Stimulated activated CD8-positive, alpha-beta memory T cell treated with anti-CD3 and anti-CD28 coated beads, Interleukin-15, amount 100 ng/mL, for 24 hours (primary cell): Measurements from ENCODE around the gene FLVCR2.
"Not testable (repeated sequence)": the region's sequence is repeated elsewhere in the genome, so short reads cannot be mapped to it uniquely, and the experiment has no call there.

Source experiments
- DNase-seq: peaks from one replicate; pipeline ENCODE4 v3.0.0-alpha.2; 2020; ENCODE audit warnings: low read depth

The FLVCR2 gene

GRCh38 chr14:75667099-75667765 lies 88.8 kb downstream of the FLVCR2 start:
- no peak for DNase-seq

DNA sequence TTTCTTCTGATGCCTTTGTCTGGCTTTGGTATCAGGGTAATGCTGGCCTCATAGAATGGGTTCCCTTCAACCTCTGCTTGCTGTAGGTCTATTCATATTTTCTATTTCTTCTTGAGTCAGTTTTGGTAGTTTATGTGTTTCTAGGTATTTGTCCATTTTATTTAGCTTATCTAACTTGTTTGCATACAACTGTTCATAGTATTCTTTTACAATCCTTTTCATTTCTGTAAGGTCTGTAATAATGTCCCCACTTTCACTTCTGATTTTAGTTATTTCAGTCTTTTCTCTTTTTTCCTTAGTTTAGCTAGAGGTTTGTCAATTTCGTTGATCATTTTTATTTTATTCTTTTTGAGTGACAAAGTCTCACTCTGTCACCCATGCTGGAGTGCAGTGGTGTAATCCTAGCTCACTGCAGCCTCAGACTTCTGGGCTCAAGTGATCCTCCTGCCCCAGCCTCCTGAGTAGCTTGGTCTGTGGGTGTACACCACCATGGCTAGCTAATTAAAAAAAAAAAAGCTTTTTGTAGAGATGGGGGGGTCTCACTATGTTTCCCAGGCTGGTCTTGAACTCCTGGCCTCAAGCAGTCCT lies 94.3 kb downstream of the FLVCR2 start:
- no peak for DNase-seq

DNA sequence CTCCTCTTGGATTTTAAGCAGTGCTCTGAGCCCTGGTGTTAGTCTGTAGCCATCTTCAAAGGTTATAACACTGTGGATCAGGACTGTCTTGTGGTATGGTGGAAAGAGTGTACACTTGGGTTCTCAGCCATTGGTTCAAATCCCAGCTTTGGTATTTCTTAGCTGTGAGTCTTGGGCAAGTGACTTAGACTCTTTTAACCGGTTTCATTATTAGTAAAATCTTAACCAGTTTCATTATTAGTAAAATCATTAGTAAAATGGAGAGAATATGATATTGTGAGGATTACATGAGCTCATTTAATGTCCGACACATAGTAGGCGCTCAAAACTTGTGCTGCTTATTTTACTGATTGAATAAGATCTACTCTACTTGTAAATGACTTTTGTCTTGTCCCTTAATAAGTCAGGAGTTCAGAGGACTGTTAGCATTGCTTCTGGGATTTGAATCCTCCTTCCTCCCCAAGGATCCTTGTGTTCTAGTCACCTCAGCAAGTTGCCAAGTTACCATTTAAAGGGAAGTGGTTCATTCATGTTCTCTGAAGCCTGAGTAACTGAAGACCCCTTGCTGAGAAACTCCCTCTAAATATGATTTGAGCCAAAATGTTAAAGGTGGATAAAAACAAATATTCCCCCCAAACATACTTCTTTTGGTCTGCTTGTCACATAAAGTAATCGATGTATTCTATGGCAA lies 95.1 kb downstream of the FLVCR2 start:
- no peak for DNase-seq

DNA sequence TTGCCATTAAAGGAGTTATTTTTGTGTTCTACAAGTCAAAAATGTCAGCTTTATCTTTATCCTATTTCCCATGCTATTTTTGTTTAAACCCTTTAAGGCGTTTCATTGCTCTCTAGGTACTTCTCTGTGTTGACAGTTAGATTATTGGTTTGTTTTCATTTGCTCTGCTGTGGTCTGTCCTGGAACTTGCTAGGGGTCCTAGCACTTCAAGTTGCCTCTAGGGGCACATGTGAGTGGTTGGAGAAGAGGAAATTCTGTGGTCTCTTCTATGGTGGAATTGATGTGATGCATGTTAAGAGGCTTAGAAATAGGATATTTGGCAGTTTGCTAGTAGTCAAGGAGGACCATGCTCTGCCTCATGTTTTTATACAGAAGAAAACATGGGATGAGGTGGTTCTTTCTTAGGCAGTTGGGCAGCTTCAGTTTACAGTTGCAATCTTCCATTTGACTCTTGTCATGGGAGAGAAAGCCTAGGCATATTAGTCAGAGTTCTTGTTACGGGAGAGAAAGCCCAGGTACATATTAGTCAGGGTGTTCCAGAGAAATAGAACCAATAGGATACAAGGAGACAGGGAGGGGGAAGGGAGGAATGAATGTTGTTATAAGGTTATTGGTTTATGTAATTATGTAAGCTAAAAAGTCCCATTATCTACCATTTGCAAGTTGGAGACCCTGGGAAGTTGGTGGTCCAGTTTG lies 97.0 kb downstream of the FLVCR2 start:
- no peak for DNase-seq

GRCh38 chr14:75685910-75686309 lies 107.5 kb downstream of the FLVCR2 start:
- DNase-seq, result no peak

GRCh38 chr14:75689012-75689411 lies 110.6 kb downstream of the FLVCR2 start:
- DNase-seq, result no peak

DNA sequence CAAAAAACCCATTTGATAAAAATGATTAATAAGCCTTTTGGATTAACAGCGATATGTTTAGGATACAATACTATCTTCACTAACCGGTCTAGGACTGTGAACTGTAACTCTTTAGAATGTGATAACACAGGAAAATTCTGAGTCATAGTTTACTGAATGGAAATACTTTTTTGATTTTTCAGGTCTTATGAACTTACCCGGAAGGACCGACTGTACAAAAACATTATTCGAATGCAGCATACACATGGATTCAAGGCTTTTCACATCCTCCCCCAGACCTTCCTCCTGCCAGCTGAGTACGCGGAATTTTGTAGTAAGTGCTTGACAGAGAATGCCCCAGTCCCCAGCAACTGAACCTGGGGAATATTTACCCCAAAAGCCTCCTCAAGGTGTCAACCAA lies 111.6 kb downstream of the FLVCR2 start:
- DNase-seq, result no peak

DNA sequence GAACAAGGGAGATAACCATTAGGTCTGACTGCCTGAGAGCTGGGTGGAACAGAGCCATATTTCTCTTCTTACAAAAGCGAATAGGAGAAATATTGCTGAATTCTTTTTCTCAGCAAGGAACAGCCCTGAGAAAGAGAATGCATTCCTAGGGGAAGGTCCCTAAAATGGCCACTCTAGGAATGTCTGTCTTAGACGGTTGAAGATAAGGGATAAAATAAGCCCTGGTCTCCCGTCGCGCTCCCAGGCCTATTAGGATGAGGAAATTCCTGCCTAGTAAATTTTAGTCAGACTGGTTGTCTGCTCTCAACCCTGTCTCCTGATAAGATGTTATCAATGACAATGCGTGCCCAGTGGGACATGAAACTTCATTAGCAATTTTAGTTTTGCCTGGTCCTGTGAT lies 116.6 kb downstream of the FLVCR2 start:
- not testable (repeated sequence) for DNase-seq

- DNase-seq, result no peak
These were observed 119.0 kb downstream of the FLVCR2 start for GRCh38 chr14:75697386-75697785.
